NT2/D1 (cell line): ENCODE results near the gene CNGA2.

Experiments
- DNase-seq: peaks from one replicate; pipeline ENCODE4 v3.0.0-alpha.2; 2011; ENCODE audit warnings: low read depth, low spot score
- H3K27me3 ChIP-seq: 2 replicates; pipeline ENCODE4 v1.6.0; 2011; ENCODE audit warnings: mild to moderate bottlenecking; ENCODE audit not compliant: insufficient read length, insufficient read depth
- H3K36me3 ChIP-seq: 2 replicates; pipeline ENCODE4 v1.6.1; 2011; ENCODE audit warnings: mild to moderate bottlenecking, low read length, mixed read lengths; ENCODE audit not compliant: insufficient read depth, insufficient read length
- H3K4me1 ChIP-seq: 2 replicates; pipeline ENCODE4 v1.5.1; 2011; ENCODE audit not compliant: insufficient read depth, insufficient read length
- H3K4me3 ChIP-seq: 2 replicates; pipeline ENCODE4 v1.5.1; 2011; ENCODE audit warnings: low read depth; ENCODE audit not compliant: insufficient read length
- H3K9ac ChIP-seq: 2 replicates; pipeline ENCODE4 v1.6.0; 2011; ENCODE audit warnings: low read depth; ENCODE audit not compliant: insufficient read length
- H3K9me3 ChIP-seq: 2 replicates; pipeline ENCODE4 v1.5.1; 2011; ENCODE audit warnings: mild to moderate bottlenecking, low read length; ENCODE audit not compliant: insufficient read depth
- SUZ12 ChIP-seq: IDR thresholded peaks from 2 replicates; pipeline ENCODE4 v1.6.1; 2011; ENCODE audit not compliant: insufficient read length, insufficient read depth; ENCODE audit errors: extremely low read depth
- YY1 ChIP-seq: IDR thresholded peaks from 2 replicates; pipeline ENCODE4 v1.6.1; 2011; ENCODE audit not compliant: insufficient read length, insufficient read depth
- ZNF274 ChIP-seq: IDR thresholded peaks from 2 replicates; pipeline ENCODE4 v1.6.1; 2011; ENCODE audit warnings: mild to moderate bottlenecking, low read depth, low read length

Gene CNGA2

DNA sequence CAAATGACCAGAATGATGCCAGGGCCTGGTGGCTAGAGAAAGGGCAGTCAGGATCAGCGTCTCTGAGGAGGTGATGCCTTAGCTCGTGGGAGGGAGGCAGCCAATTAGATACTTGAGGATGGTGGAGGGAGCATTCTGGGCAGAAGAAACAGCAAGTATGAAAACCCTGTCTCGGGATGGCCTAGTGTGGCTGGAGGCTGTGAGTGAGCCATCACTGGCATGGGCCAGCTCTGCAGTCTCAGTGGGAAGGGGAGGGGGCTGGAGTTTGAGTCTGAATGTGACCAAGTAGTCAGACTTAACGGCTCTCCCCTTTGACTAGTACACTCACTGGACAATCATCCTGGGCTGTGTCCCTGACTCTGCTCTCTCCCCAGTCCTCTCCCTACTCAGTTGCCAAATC is 7.1 kb downstream of the CNGA2 start:
- Histone ChIP-seq H3K4me3 (no peak overlapping the region), H3K27me3 (no peaks in the 10 kb centered on the region), H3K9me3 (no peaks in the 10 kb centered on the region), H3K36me3 (no peaks in the 10 kb centered on the region), H3K9ac (no peak overlapping the region), H3K4me1 (no peaks in the 10 kb centered on the region)
- no peak for DNase-seq
- TF ChIP-seq YY1 (no peak), SUZ12 (no peak), ZNF274 (no peak)

DNA sequence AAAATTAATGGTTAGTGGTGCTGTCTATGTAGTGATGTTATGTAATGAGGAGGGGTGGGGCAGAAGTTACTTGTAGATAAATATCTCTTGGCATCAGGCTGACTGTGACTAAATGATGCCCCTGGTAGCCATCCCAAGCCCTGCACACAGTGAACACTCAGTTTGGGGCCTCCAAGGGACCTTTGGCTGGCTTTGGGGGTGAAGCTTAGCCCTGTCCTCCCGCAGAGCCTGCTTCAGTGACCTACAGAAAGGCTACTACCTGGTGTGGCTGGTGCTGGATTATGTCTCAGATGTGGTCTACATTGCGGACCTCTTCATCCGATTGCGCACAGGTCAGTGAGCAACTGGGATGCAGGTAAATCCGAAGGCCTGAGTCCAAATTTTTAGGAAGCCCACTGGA is 7.8 kb downstream of the CNGA2 start:
- Histone ChIP-seq H3K9me3 (no peaks in the 10 kb centered on the region), H3K9ac (no peak overlapping the region), H3K27me3 (no peaks in the 10 kb centered on the region), H3K36me3 (no peaks in the 10 kb centered on the region), H3K4me3 (no peak overlapping the region), H3K4me1 (no peaks in the 10 kb centered on the region)
- TF ChIP-seq SUZ12 (no peak), YY1 (no peak), ZNF274 (no peak)
- no peak for DNase-seq

GRCh38 chrX:151743651-151744470 is 9.3 kb downstream of the CNGA2 start:
- Histone ChIP-seq H3K4me3 (no peak overlapping the region), H3K4me1 (no peaks in the 10 kb centered on the region), H3K9me3 (no peaks in the 10 kb centered on the region), H3K27me3 (no peaks in the 10 kb centered on the region), H3K9ac (no peak overlapping the region), H3K36me3 (no peaks in the 10 kb centered on the region)
- TF ChIP-seq YY1 (no peak), ZNF274 (no peak), SUZ12 (no peak)
- no peak for DNase-seq

DNA sequence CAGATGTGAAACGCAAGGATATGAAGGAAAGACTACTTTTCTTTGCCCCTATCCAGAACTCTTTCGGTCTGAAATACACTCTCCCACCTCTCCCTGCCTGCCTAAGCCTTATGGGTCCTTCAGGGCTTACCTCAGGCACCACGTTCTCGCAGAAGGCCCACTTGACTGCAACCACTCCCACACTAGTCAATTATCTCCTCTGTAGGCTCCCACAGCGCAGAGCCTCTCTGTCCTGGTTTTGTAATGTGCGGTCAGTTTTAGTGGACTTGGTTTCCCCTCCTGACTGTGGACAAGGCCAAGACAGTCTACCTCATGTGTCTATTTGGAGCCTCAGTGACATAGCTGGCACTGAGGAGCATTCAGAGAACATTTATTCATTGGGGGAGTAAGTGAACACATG is 11.1 kb downstream of the CNGA2 start:
- no peak for DNase-seq
- no peaks in the 10 kb centered on the region for H3K9me3 ChIP-seq
- no peaks in the 10 kb centered on the region for H3K36me3 ChIP-seq
- H3K9ac ChIP-seq: no peak overlapping the region
- H3K27me3 ChIP-seq: no peaks in the 10 kb centered on the region
- TF ChIP-seq YY1 (no peak), SUZ12 (no peak), ZNF274 (no peak)
- no peak overlapping the region for H3K4me3 ChIP-seq
- no peaks in the 10 kb centered on the region for H3K4me1 ChIP-seq

DNA sequence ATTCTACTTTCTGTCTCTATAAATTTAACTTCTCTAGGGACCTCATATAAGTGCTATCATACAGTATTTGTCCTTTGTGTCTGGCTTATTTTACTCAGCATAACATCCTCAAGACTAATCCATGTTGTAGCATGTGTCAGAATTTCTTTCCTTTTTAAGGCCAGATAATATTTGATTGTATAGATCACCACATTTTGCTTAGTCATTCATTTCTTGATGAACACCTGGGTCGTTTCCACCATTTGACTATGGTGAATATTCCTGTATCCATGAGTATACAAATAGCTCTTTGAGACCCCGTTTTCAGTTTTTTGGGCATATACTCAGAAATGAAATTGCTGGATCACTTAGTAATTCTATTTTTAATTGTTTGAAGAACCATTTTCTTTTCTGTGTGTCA is 12.0 kb downstream of the CNGA2 start:
- no peak overlapping the region for H3K9ac ChIP-seq
- no peak for DNase-seq
- no peaks in the 10 kb centered on the region for H3K9me3 ChIP-seq
- no peak for TF ChIP-seq YY1
- no peak for TF ChIP-seq SUZ12
- no peak for TF ChIP-seq ZNF274
- H3K36me3 ChIP-seq: no peaks in the 10 kb centered on the region
- no peaks in the 10 kb centered on the region for H3K27me3 ChIP-seq
- no peak overlapping the region for H3K4me3 ChIP-seq
- no peaks in the 10 kb centered on the region for H3K4me1 ChIP-seq

- Histone ChIP-seq H3K36me3 (no peaks in the 10 kb centered on the region), H3K9me3 (no peaks in the 10 kb centered on the region), H3K4me1 (no peaks in the 10 kb centered on the region), H3K9ac (no peak overlapping the region), H3K4me3 (no peak overlapping the region), H3K27me3 (no peaks in the 10 kb centered on the region)
- TF ChIP-seq SUZ12: no peak
- TF ChIP-seq ZNF274: no peak
- TF ChIP-seq YY1: no peak
- no peak for DNase-seq
These were observed 16.0 kb downstream of the CNGA2 start for GRCh38 chrX:151750511-151750910.

DNA sequence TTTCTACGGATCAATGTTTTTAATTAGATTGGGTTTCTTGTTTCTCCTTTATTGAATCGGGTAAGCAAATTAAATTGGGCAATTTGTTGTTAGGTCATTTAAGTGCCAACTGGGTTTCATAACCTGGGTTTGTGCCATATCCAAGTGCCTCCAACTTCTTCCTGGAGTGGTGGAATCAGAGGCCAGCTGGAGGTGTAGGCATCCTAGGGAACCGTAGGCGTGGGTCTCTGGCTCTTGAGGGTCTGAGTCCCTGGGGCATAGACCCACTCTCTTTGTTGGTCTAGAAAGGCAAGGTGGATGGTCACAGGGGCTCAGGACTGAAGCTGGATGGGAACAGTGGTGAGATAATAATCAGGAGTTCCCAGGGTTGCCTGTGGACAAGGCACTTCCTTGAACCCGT is 18.3 kb downstream of the CNGA2 start:
- Histone ChIP-seq H3K9ac (no peak overlapping the region), H3K4me1 (no peaks in the 10 kb centered on the region), H3K27me3 (no peaks in the 10 kb centered on the region), H3K4me3 (no peak overlapping the region), H3K36me3 (no peaks in the 10 kb centered on the region), H3K9me3 (no peaks in the 10 kb centered on the region)
- TF ChIP-seq YY1: no peak
- TF ChIP-seq SUZ12: no peak
- TF ChIP-seq ZNF274: no peak
- no peak for DNase-seq
